Upper lobe of left lung (tissue), 4 donors: ENCODE data around the gene GLOD4.

Experiments
- CTCF ChIP-seq, 6 experiments: fragments of 450-650 bp in 4 of 6; fragments of 200-600 bp in 2 of 6; sonication (generic) in 2 of 6; IDR thresholded peaks; one replicate each; pipeline ENCODE4 v1.5.1; 2016 to 2019; ENCODE audit warnings: antibody characterized with exemption in 6 of 6
- POLR2AphosphoS5 ChIP-seq, 2 donors: sonication (generic); formaldehyde crosslinking; IDR thresholded peaks; one replicate each; pipeline ENCODE4 v1.5.1; 2017; ENCODE audit warnings: antibody characterized with exemption in 2 of 2

- TF ChIP-seq POLR2AphosphoS5 (IDR thresholded peaks at IDR 0.05) (no peak), CTCF (IDR thresholded peaks at IDR 0.05) (no peak)
These were observed 30.6 kb downstream of the GLOD4 start for GRCh38 chr17:751269-752001.
